Breast epithelium (tissue), 3 donors: Measurements from ENCODE around the gene RAX2.

Experiments used
- CTCF ChIP-seq, 3 donors: fragments of 450-650 bp; IDR thresholded peaks; one replicate each; pipeline ENCODE4 v1.5.1; 2016 to 2017; ENCODE audit warnings: antibody characterized with exemption in 3 of 3, mild to moderate bottlenecking in 3 of 3, moderate library complexity in 3 of 3
- POLR2A ChIP-seq: fragments of 450-650 bp; IDR thresholded peaks from one replicate; pipeline ENCODE4 v1.6.1; 2016; ENCODE audit warnings: antibody characterized with exemption, mild to moderate bottlenecking, moderate library complexity
- POLR2AphosphoS5 ChIP-seq, 3 donors: sonication (generic); formaldehyde crosslinking; IDR thresholded peaks; one replicate each; pipeline ENCODE4 v1.6.1; 2017; ENCODE audit warnings: antibody characterized with exemption in 3 of 3

GRCh38 chr19:3808420-3809143 is 36.6 kb upstream of the RAX2 start:
- TF ChIP-seq POLR2AphosphoS5 (IDR thresholded peaks at IDR 0.05) = no peak
- TF ChIP-seq POLR2A = no peak
- TF ChIP-seq CTCF (IDR thresholded peaks at IDR 0.05) = no peak
